Measurements from ENCODE around the gene CASS4.

DNA sequence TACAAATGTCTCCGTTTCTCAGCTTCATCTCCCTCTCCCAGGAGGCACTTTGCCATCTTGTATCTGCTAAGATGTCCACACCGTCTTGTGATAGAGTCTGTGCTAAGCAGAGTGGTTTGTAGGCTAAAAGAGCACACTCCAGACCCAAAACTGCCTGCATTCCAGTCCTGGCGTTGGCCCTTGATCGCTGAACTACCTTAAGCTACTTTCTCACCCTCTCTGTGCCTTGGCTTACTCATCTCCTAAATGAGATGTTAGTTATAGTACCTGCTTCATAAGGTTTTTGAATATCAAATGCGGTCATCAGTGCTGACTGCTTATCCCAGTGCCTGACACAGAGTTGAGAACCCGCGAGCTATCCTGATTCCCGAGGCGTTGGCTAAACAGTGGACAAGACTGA lies 14.0 kb downstream of the CASS4 start:
- TF ChIP-seq, protein P1, sequence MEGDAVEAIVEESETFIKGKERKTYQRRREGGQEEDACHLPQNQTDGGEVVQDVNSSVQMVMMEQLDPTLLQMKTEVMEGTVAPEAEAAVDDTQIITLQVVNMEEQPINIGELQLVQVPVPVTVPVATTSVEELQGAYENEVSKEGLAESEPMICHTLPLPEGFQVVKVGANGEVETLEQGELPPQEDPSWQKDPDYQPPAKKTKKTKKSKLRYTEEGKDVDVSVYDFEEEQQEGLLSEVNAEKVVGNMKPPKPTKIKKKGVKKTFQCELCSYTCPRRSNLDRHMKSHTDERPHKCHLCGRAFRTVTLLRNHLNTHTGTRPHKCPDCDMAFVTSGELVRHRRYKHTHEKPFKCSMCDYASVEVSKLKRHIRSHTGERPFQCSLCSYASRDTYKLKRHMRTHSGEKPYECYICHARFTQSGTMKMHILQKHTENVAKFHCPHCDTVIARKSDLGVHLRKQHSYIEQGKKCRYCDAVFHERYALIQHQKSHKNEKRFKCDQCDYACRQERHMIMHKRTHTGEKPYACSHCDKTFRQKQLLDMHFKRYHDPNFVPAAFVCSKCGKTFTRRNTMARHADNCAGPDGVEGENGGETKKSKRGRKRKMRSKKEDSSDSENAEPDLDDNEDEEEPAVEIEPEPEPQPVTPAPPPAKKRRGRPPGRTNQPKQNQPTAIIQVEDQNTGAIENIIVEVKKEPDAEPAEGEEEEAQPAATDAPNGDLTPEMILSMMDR (IDR thresholded peaks at IDR 0.05; ENCODE audit: poor library complexity, severe bottlenecking) = no peak
- no peak for TF ChIP-seq EZH2 (IDR thresholded peaks at IDR 0.05; ENCODE audit: borderline replicate concordance, insufficient read depth, low read length, poor library complexity, severe bottlenecking)
- TF ChIP-seq TAF1 (IDR thresholded peaks at IDR 0.05; ENCODE audit: low read depth) = no peak
- TF ChIP-seq, protein P2, sequence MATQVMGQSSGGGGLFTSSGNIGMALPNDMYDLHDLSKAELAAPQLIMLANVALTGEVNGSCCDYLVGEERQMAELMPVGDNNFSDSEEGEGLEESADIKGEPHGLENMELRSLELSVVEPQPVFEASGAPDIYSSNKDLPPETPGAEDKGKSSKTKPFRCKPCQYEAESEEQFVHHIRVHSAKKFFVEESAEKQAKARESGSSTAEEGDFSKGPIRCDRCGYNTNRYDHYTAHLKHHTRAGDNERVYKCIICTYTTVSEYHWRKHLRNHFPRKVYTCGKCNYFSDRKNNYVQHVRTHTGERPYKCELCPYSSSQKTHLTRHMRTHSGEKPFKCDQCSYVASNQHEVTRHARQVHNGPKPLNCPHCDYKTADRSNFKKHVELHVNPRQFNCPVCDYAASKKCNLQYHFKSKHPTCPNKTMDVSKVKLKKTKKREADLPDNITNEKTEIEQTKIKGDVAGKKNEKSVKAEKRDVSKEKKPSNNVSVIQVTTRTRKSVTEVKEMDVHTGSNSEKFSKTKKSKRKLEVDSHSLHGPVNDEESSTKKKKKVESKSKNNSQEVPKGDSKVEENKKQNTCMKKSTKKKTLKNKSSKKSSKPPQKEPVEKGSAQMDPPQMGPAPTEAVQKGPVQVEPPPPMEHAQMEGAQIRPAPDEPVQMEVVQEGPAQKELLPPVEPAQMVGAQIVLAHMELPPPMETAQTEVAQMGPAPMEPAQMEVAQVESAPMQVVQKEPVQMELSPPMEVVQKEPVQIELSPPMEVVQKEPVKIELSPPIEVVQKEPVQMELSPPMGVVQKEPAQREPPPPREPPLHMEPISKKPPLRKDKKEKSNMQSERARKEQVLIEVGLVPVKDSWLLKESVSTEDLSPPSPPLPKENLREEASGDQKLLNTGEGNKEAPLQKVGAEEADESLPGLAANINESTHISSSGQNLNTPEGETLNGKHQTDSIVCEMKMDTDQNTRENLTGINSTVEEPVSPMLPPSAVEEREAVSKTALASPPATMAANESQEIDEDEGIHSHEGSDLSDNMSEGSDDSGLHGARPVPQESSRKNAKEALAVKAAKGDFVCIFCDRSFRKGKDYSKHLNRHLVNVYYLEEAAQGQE (IDR thresholded peaks at IDR 0.05; ENCODE audit: borderline replicate concordance) = no peak

Data from neural cell (in vitro differentiated cells).